RWPE1 (cell line): ENCODE results near the gene SSRP1.

Experiments used
- CTCF ChIA-PET: fragments of 350-600 bp; sonication (Branson Sonifier 250); formaldehyde crosslinking; extraction: SDS; loops from one replicate; lab custom pipeline; 2021; lab: Yijun Ruan, JAX
- POLR2A ChIA-PET: fragments of 400-600 bp; formaldehyde crosslinking; extraction: SDS; loops from one replicate; lab custom pipeline; 2020; ENCODE audit warnings: antibody characterized with exemption; ENCODE audit not compliant: low non-redundant PET; lab: Yijun Ruan, JAX
- DNase-seq: peaks from one replicate; pipeline ENCODE4 v3.0.0; 2012; ENCODE audit warnings: low spot score
- H3K27ac ChIP-seq: fragments of 450-650 bp; 2 replicates; pipeline ENCODE4 v1.5.1; 2017
- CTCF ChIP-seq: fragments of 450-650 bp; conservative IDR thresholded peaks from 2 replicates; pipeline ENCODE4 v1.5.1; 2017; ENCODE audit warnings: low read depth, mild to moderate bottlenecking

Gene SSRP1

GRCh38 chr11:57322256-57323166 is 13.2 kb downstream of the SSRP1 start:
- ChIA-PET POLR2A (interaction anchor here (0.6 to 1.9 kb wide), 4 partner anchors 11 to 477 kb away, joined by 4 to 10 read pairs (median 6); no protein-coding TSS in a partner anchor), CTCF (interaction anchor here (0.9 to 1.2 kb wide), 2 partner anchors 11 to 73 kb away, joined by 3 to 5 read pairs; no protein-coding TSS in a partner anchor)
- peak overlapping the region; percentile 99 for H3K27ac ChIP-seq
- no peak for TF ChIP-seq CTCF
- DNase-seq, result peak; percentile 99

- peak overlapping the region; percentile 99 for H3K27ac ChIP-seq
- TF ChIP-seq CTCF, result no peak
- ChIA-PET POLR2A (interaction anchor here (0.6 to 1.9 kb wide), 5 partner anchors 10 to 18 kb away, joined by 3 to 10 read pairs (median 4); partner anchors contain the start of gene SSRP1), CTCF (interaction anchor here (0.9 to 1.2 kb wide), 2 partner anchors 10 to 72 kb away, joined by 3 to 5 read pairs; no protein-coding TSS in a partner anchor)
- no peak for DNase-seq
These were observed 14.1 kb downstream of the SSRP1 start for GRCh38 chr11:57321388-57322255.

- ChIA-PET POLR2A (interaction anchor here (0.6 to 1.9 kb wide), 2 partner anchors 9 to 15 kb away, joined by 3 to 10 read pairs; partner anchors contain the start of gene SSRP1), CTCF (interaction anchor here (1.2 kb wide), 1 partner anchor 72 kb away, joined by 3 read pairs; no protein-coding TSS in a partner anchor)
- TF ChIP-seq CTCF, result no peak
- no peak for DNase-seq
- peak overlapping the region; percentile 99 for H3K27ac ChIP-seq
These were observed 14.8 kb downstream of the SSRP1 start for GRCh38 chr11:57320719-57321387.

- no peak for TF ChIP-seq CTCF
- ChIA-PET POLR2A (no interaction called here), CTCF (no interaction called here)
- DNase-seq, result no peak
- peak overlapping the region; percentile 99 for H3K27ac ChIP-seq
These were observed 15.5 kb downstream of the SSRP1 start for GRCh38 chr11:57320067-57320718.

- DNase-seq, result no peak
- peak overlapping the region; percentile 99 for H3K27ac ChIP-seq
- TF ChIP-seq CTCF, result no peak
- ChIA-PET CTCF (no interaction called here), POLR2A (interaction anchor here (0.6 kb wide), 1 partner anchor 17 kb away, joined by 3 read pairs; the partner anchor contains the start of gene SSRP1)
These were observed 17.5 kb downstream of the SSRP1 start for GRCh38 chr11:57318178-57318577.
